K562 (cell line): ENCODE results near the gene BNC2. TPM values are rescaled to one million over a fixed set of nuclear protein-coding genes. Genes with fewer than 3 reads are reported as not detected.

Source experiments
- ATAC-seq: fragments of 200-7000 bp; cut with Tn5 transposase; 3 replicates; pipeline ENCODE4 v1.9.1; 2020; ENCODE audit warnings: moderate library complexity
- BruUV-seq: library from RNA; stranded (reverse); fragments of 400-500 nt; replicated peaks from 2 replicates; lab custom pipeline; 2021; lab: Mats Ljungman, UMichigan
- CTCF ChIA-PET: fragments of 300-600 bp; formaldehyde crosslinking; extraction: SDS; loops from one replicate; lab custom pipeline; 2021; ENCODE audit warnings: low intra/inter-chr PET ratio; lab: Yijun Ruan, JAX
- POLR2A ChIA-PET: fragments of 300-600, 350-650 bp; sonication (Branson Sonifier 250); formaldehyde crosslinking; extraction: SDS; loops from one replicate; lab custom pipeline; 2021; ENCODE audit warnings: antibody characterized with exemption, inconsistent platforms; lab: Yijun Ruan, JAX
- DNase-seq, 4 experiments: peaks; one replicate each; pipeline versions ENCODE4 v3.0.0 to v3.0.0-alpha.2; 2011 to 2018; ENCODE audit warnings: low spot score in 3 of 4, mixed read lengths in 3 of 4; ENCODE audit errors: extremely low read depth in 1 of 4
- FAIRE-seq: peaks from 2 replicates; lab custom pipeline; 2011; peaks lifted over from hg19 to GRCh38; lab: Jason Lieb, UNC
- H2AFZ ChIP-seq: 2 replicates; pipeline ENCODE4 v1.6.0; 2011; ENCODE audit warnings: low read depth, low read length, control low read depth, inconsistent platforms
- H3K27ac ChIP-seq: fragments of 200-600 bp; 3 replicates; pipeline ENCODE4 v1.8.0; 2011; ENCODE audit warnings: low read depth, mild to moderate bottlenecking, control low read depth, inconsistent platforms, low read length, moderate library complexity, mixed read lengths; ENCODE audit errors: extremely low read depth
- H3K27me3 ChIP-seq, 2 experiments: fragments of 300-600 bp in 1 of 2; 2 replicates in 1 of 2; 3 replicates in 1 of 2; pipeline versions ENCODE4 v1.6.0 to v1.8.0; 2011; ENCODE audit warnings: inconsistent platforms in 2 of 2, low read length in 2 of 2, mild to moderate bottlenecking in 1 of 2, mixed read lengths in 1 of 2, moderate library complexity in 1 of 2; ENCODE audit not compliant: control insufficient read depth in 2 of 2, insufficient read depth in 2 of 2
- H3K36me3 ChIP-seq: fragments of 300-600 bp; 3 replicates; pipeline ENCODE4 v1.8.0; 2011; ENCODE audit warnings: mild to moderate bottlenecking, low read length, inconsistent platforms; ENCODE audit not compliant: control insufficient read depth, insufficient read depth
- H3K4me1 ChIP-seq, 2 experiments: fragments of 200-600 bp in 1 of 2; replicated peaks in 1 of 2; 2 replicates in 1 of 2; 3 replicates in 1 of 2; pipeline versions ENCODE4 v1.5.1 to v1.8.0; 2011; ENCODE audit warnings: inconsistent platforms in 2 of 2, low read length in 2 of 2, mild to moderate bottlenecking in 1 of 2, mixed read lengths in 1 of 2, moderate library complexity in 1 of 2; ENCODE audit not compliant: control insufficient read depth in 2 of 2, insufficient read depth in 2 of 2
- H3K4me2 ChIP-seq: 2 replicates; pipeline ENCODE4 v1.6.1; 2011; ENCODE audit warnings: low read length, control low read depth, inconsistent platforms, mixed read lengths; ENCODE audit not compliant: insufficient read depth
- H3K4me3 ChIP-seq: fragments of 200-600 bp; sonication (generic), shearing (Covaris generic); 2 replicates; pipeline ENCODE4 v1.5.1; 2016; ENCODE audit warnings: control low read depth, inconsistent platforms
- H3K79me2 ChIP-seq: fragments of 200-600 bp; 3 replicates; pipeline ENCODE4 v1.8.0; 2011; ENCODE audit warnings: low read length, inconsistent platforms; ENCODE audit not compliant: control insufficient read depth, insufficient read depth
- H3K9ac ChIP-seq, 2 experiments: 2 replicates each; pipeline versions ENCODE4 v1.6.0 to v1.6.1; 2011; ENCODE audit warnings: low read depth in 2 of 2, low read length in 2 of 2, control low read depth in 1 of 2, inconsistent platforms in 1 of 2, mild to moderate bottlenecking in 1 of 2, mixed read lengths in 1 of 2; ENCODE audit not compliant: insufficient read depth in 1 of 2
- H3K9me1 ChIP-seq: one replicate; pipeline ENCODE4 v1.6.0; 2011; ENCODE audit warnings: inconsistent platforms, mild to moderate bottlenecking, low read length, moderate library complexity; ENCODE audit not compliant: control insufficient read depth, insufficient read depth
- H3K9me3 ChIP-seq: replicated peaks from 2 replicates; pipeline ENCODE4 v1.5.1; 2011; ENCODE audit warnings: low read depth, low read length, inconsistent platforms; ENCODE audit not compliant: control insufficient read depth, insufficient read depth
- H4K20me1 ChIP-seq: replicated peaks from 2 replicates; pipeline ENCODE4 v1.6.1; 2011; ENCODE audit warnings: low read length, inconsistent platforms, mixed read lengths; ENCODE audit not compliant: control insufficient read depth, insufficient read depth
- ARNT ChIP-seq, 2 experiments: fragments of 450-650 bp; IDR thresholded peaks; 2 replicates each; pipeline ENCODE4 v1.6.1; 2016; ENCODE audit warnings: mild to moderate bottlenecking in 1 of 2
- FUS ChIP-seq: fragments of 200-400 bp; formaldehyde crosslinking; optimal IDR thresholded peaks from 2 replicates; pipeline ENCODE3; 2017; ENCODE audit warnings: low read depth, low read length
- HDAC2 ChIP-seq: fragments of 450-650 bp; IDR thresholded peaks from 2 replicates; pipeline ENCODE4 v1.6.1; 2016; ENCODE audit warnings: mild to moderate bottlenecking
- JUND ChIP-seq, 2 experiments: IDR thresholded peaks; 2 replicates in 1 of 2; 3 replicates in 1 of 2; pipeline ENCODE4 v1.6.1; 2011; ENCODE audit warnings: borderline replicate concordance in 2 of 2, low read depth in 2 of 2, low read length in 2 of 2, improper control_type of control experiment in 1 of 2, missing biosample characterization in 1 of 2, missing genetic modification characterization in 1 of 2, missing genetic modification reagents in 1 of 2
- MED1 ChIP-seq: sonication (generic); formaldehyde crosslinking; IDR thresholded peaks from 2 replicates; pipeline ENCODE4 v1.8.1; 2023; ENCODE audit warnings: missing genetic modification reagents, borderline replicate concordance
- PHB2 ChIP-seq: fragments of 450-650 bp; IDR thresholded peaks from 2 replicates; pipeline ENCODE4 v1.6.1; 2017; ENCODE audit warnings: low read depth
- SIN3A ChIP-seq, 2 experiments: fragments of 150-350 bp in 1 of 2; IDR thresholded peaks; 2 replicates each; pipeline ENCODE4 v1.6.1; 2011 to 2016; ENCODE audit warnings: borderline replicate concordance in 2 of 2, low read depth in 2 of 2, low read length in 2 of 2, mild to moderate bottlenecking in 2 of 2, moderate library complexity in 2 of 2; ENCODE audit not compliant: control insufficient read depth in 1 of 2
- XRCC4 ChIP-seq: IDR thresholded peaks from one replicate; pipeline ENCODE4 v1.6.1; 2011; ENCODE audit not compliant: insufficient read depth, insufficient read length; ENCODE audit errors: extremely low read depth
- ZSCAN29 ChIP-seq: fragments of 450-650 bp; IDR thresholded peaks from 2 replicates; pipeline ENCODE4 v1.6.1; 2017
- WGBS: fragments of 100-300 bp; shearing (Covaris generic); methylation state at CpG from one replicate; pipeline ENCODE4 v1.1.6; 2016; ENCODE audit warnings: low coverage, mixed read lengths; ENCODE audit not compliant: insufficient coverage; ENCODE audit errors: missing lambda C conversion rate; 5-methylcytosine and 5-hydroxymethylcytosine counted together
- in situ Hi-C: fragments of 300-500 bp; cut with MboI; formaldehyde crosslinking; loops from 4 replicates; pipeline ENCODE4 v1.15.0; 2018; ENCODE audit warnings: inconsistent platforms, mixed read lengths
- intact Hi-C: fragments of 100-400 bp; cut with micrococcal nuclease; formaldehyde crosslinking; loops from 2 replicates; pipeline ENCODE4 v1.14.2; 2022
- polyA plus RNA-seq, 8 experiments: library from polyadenylated mRNA; depleted of rRNA in 4 of 8; stranded (reverse) in 5 of 8; unstranded in 3 of 8; fragments of >200 nt; fragmentation: Nextera tagmentation in 2 of 8; fragmentation: Illumina TruSeq in 1 of 8; extraction: Ambion mirVana in 2 of 8; extraction: Trizol in 1 of 8; gene quantifications; 2 replicates each; pipeline versions ENCODE4 v1.2.1 to v1.2.3, GENCODE V29; 2011 to 2014; ENCODE audit warnings: inconsistent platforms in 1 of 8, missing spikeins in 1 of 8
- total RNA-seq, 7 experiments: library from RNA; depleted of rRNA in 6 of 7; stranded (reverse); fragments of >200 nt in 6 of 7; fragmentation: Illumina TruSeq in 2 of 7; extraction: Trizol in 2 of 7; gene quantifications; 2 replicates each; pipeline versions ENCODE4 v1.2.1 to v1.2.3, GENCODE V29; 2011 to 2021; ENCODE audit warnings: low replicate concordance in 1 of 7
- TF ChIP-seq, protein P1 (sequence below): fragments of 450-650 bp; IDR thresholded peaks from 2 replicates; pipeline ENCODE4 v1.6.1; 2018; ENCODE audit warnings: mild to moderate bottlenecking, low read depth; ENCODE audit not compliant: partially characterized antibody
- TF ChIP-seq, protein P2 (sequence below): fragments of 450-650 bp; IDR thresholded peaks from 2 replicates; pipeline ENCODE4 v1.6.1; 2017; ENCODE audit warnings: antibody characterized with exemption, mild to moderate bottlenecking

The BNC2 gene
- total and polyA plus RNA-seq, 9 of the 15 experiments (the other 6 are each of a cell fraction or from before 2014, with no cell fraction given): not detected

DNA sequence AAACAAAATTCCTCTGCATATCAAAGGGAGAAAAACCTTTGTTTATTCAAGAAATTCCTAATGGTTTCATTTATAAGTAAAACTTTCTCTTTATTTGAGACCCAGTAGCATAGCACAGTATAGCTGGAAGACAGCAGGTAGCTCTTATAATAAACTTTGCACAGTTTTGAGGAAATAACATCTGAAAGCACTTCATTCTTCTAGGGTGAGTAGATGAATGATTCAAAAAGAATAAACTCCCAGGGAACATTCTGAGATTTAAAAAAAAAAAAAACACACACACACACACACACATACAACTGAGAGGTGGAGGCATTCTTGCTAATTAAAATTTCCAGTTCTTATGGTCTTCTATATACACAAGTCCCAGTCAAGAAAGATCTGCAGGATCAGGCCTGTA lies 197.3 kb downstream of the BNC2 start:
- H3K9me1 ChIP-seq: no peaks in the 10 kb centered on the region
- DNase-seq (no peak), FAIRE-seq (no peak), ATAC-seq (no peak)
- intact Hi-C loops: no loop called here
- no peaks in the 10 kb centered on the region for H3K79me2 ChIP-seq
- ChIA-PET CTCF (no interaction called here), POLR2A (no interaction called here)
- no TSS peak for BruUV-seq
- no peak overlapping the region for H3K27ac ChIP-seq
- no peak overlapping the region for H3K4me2 ChIP-seq
- H2AFZ ChIP-seq: no peak overlapping the region
- in situ Hi-C loops: no loop called here
- H3K4me1 ChIP-seq: no peaks in the 10 kb centered on the region
- no peak overlapping the region for H3K4me3 ChIP-seq
- no peaks in the 10 kb centered on the region for H4K20me1 ChIP-seq
- no peaks in the 10 kb centered on the region for H3K9me3 ChIP-seq
- H3K9ac ChIP-seq: no peak overlapping the region
- H3K36me3 ChIP-seq: no peaks in the 10 kb centered on the region
- no peak for TF ChIP-seq XRCC4
- no peaks in the 10 kb centered on the region for H3K27me3 ChIP-seq

DNA sequence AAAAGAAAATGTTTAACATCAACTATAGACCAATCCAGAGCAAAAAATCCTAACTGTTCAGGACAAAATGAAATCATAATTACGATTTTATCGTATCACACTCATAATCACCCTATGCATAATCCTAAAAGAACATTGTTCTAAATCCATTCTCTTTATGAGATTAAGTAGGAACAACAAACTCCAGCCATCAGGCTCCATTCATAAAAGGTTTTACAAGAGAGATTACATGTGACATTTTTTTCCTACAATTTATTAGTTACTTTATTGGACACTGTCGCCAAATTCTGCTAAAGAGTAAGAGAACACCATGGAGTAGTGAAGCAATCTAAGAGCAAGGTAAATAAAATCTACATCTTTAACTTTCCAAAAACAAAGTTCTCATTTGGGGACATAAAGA lies 198.0 kb downstream of the BNC2 start:
- H3K9ac ChIP-seq: no peak overlapping the region
- no peak for TF ChIP-seq ARNT (IDR thresholded peaks at IDR 0.05)
- no peak for TF ChIP-seq PHB2
- TF ChIP-seq SIN3A (IDR thresholded peaks at IDR 0.05; ENCODE audit: borderline replicate concordance in 2 of 2, control insufficient read depth in 1 of 2, low read depth in 2 of 2, low read length in 2 of 2): no peak
- TF ChIP-seq, protein P1, sequence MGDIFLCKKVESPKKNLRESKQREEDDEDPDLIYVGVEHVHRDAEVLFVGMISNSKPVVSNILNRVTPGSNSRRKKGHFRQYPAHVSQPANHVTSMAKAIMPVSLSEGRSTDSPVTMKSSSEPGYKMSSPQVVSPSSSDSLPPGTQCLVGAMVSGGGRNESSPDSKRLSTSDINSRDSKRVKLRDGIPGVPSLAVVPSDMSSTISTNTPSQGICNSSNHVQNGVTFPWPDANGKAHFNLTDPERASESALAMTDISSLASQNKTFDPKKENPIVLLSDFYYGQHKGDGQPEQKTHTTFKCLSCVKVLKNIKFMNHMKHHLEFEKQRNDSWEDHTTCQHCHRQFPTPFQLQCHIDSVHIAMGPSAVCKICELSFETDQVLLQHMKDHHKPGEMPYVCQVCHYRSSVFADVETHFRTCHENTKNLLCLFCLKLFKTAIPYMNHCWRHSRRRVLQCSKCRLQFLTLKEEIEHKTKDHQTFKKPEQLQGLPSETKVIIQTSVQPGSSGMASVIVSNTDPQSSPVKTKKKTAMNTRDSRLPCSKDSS: no peak
- TF ChIP-seq MED1: no peak
- TF ChIP-seq HDAC2: no peak
- no peak for TF ChIP-seq ZSCAN29
- TF ChIP-seq, protein P2, sequence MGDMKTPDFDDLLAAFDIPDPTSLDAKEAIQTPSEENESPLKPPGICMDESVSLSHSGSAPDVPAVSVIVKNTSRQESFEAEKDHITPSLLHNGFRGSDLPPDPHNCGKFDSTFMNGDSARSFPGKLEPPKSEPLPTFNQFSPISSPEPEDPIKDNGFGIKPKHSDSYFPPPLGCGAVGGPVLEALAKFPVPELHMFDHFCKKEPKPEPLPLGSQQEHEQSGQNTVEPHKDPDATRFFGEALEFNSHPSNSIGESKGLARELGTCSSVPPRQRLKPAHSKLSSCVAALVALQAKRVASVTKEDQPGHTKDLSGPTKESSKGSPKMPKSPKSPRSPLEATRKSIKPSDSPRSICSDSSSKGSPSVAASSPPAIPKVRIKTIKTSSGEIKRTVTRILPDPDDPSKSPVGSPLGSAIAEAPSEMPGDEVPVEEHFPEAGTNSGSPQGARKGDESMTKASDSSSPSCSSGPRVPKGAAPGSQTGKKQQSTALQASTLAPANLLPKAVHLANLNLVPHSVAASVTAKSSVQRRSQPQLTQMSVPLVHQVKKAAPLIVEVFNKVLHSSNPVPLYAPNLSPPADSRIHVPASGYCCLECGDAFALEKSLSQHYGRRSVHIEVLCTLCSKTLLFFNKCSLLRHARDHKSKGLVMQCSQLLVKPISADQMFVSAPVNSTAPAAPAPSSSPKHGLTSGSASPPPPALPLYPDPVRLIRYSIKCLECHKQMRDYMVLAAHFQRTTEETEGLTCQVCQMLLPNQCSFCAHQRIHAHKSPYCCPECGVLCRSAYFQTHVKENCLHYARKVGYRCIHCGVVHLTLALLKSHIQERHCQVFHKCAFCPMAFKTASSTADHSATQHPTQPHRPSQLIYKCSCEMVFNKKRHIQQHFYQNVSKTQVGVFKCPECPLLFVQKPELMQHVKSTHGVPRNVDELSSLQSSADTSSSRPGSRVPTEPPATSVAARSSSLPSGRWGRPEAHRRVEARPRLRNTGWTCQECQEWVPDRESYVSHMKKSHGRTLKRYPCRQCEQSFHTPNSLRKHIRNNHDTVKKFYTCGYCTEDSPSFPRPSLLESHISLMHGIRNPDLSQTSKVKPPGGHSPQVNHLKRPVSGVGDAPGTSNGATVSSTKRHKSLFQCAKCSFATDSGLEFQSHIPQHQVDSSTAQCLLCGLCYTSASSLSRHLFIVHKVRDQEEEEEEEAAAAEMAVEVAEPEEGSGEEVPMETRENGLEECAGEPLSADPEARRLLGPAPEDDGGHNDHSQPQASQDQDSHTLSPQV: no peak
- no peak for TF ChIP-seq FUS
- TF ChIP-seq JUND (IDR thresholded peaks at IDR 0.05; ENCODE audit: borderline replicate concordance, low read depth, low read length): no peak
- no peak for TF ChIP-seq JUND (tag; IDR thresholded peaks at IDR 0.05; ENCODE audit: borderline replicate concordance, low read depth, low read length)

More for the DNA sequence above, 198.0 kb downstream of the BNC2 start:
- FAIRE-seq (no peak), DNase-seq (no peak), ATAC-seq (no peak)
- Histone ChIP-seq H3K4me3 (no peak overlapping the region), H2AFZ (no peak overlapping the region), H4K20me1 (no peaks in the 10 kb centered on the region), H3K4me2 (no peak overlapping the region), H3K27me3 (no peaks in the 10 kb centered on the region), H3K27ac (no peak overlapping the region), H3K9me1 (no peaks in the 10 kb centered on the region), H3K4me1 (no peaks in the 10 kb centered on the region), H3K79me2 (no peaks in the 10 kb centered on the region), H3K36me3 (no peaks in the 10 kb centered on the region), H3K9me3 (no peaks in the 10 kb centered on the region)
- ChIA-PET CTCF (no interaction called here), POLR2A (no interaction called here)
- in situ Hi-C loops: no loop called here
- intact Hi-C loops: no loop called here
- BruUV-seq: no TSS peak
- WGBS: 9% methylated on average over 2 of the region's 3 CpGs
